SKM-1 (cell line): ENCODE measurements around the gene NELL1.
"Not testable (repeated sequence)": the region's sequence is repeated elsewhere in the genome, so short reads cannot be mapped to it uniquely, and the experiment has no call there.

Source experiments
- DNase-seq: peaks from one replicate; lab custom pipeline; 2025; ENCODE audit not compliant: unreplicated experiment; lab: John Stamatoyannopoulos, UW

NELL1 gene

GRCh38 chr11:21179770-21180169 is 510.4 kb downstream of the NELL1 start:
- no peak for DNase-seq

- no peak for DNase-seq
Observed at GRCh38 chr11:21180182-21180581, 510.8 kb downstream of the NELL1 start.

GRCh38 chr11:21185959-21186358 is 516.6 kb downstream of the NELL1 start:
- DNase-seq = no peak

- DNase-seq = no peak
Observed at GRCh38 chr11:21190181-21190580, 520.8 kb downstream of the NELL1 start.

GRCh38 chr11:21195995-21196394 is 526.6 kb downstream of the NELL1 start:
- no peak for DNase-seq

- DNase-seq = no peak
Observed at GRCh38 chr11:21198498-21198897, 529.1 kb downstream of the NELL1 start.

- no peak for DNase-seq
Observed at GRCh38 chr11:21205205-21205604, 535.8 kb downstream of the NELL1 start.

- DNase-seq = no peak
Observed at GRCh38 chr11:21225860-21226259, 556.5 kb downstream of the NELL1 start.

GRCh38 chr11:21229224-21229623 is 559.8 kb downstream of the NELL1 start:
- no peak for DNase-seq

- DNase-seq = no peak
Observed at GRCh38 chr11:21250196-21250595, 580.8 kb downstream of the NELL1 start.

GRCh38 chr11:21254055-21254454 is 584.7 kb downstream of the NELL1 start:
- no peak for DNase-seq

- DNase-seq = no peak
Observed at GRCh38 chr11:21254790-21255189, 585.4 kb downstream of the NELL1 start.

- no peak for DNase-seq
Observed at GRCh38 chr11:21257461-21257860, 588.1 kb downstream of the NELL1 start.

GRCh38 chr11:21258414-21258813 is 589.0 kb downstream of the NELL1 start:
- DNase-seq = no peak

GRCh38 chr11:21260101-21260500 is 590.7 kb downstream of the NELL1 start:
- DNase-seq = no peak

GRCh38 chr11:21262992-21263391 is 593.6 kb downstream of the NELL1 start:
- DNase-seq = no peak

GRCh38 chr11:21264125-21264524 is 594.7 kb downstream of the NELL1 start:
- no peak for DNase-seq

GRCh38 chr11:21268036-21268435 is 598.6 kb downstream of the NELL1 start:
- no peak for DNase-seq

GRCh38 chr11:21272139-21272538 is 602.8 kb downstream of the NELL1 start:
- not testable (repeated sequence) for DNase-seq

- DNase-seq = no peak
Observed at GRCh38 chr11:21278840-21279239, 609.5 kb downstream of the NELL1 start.

GRCh38 chr11:21285104-21285503 is 615.7 kb downstream of the NELL1 start:
- no peak for DNase-seq

- no peak for DNase-seq
Observed at GRCh38 chr11:21289686-21290085, 620.3 kb downstream of the NELL1 start.

GRCh38 chr11:21295508-21295907 is 626.1 kb downstream of the NELL1 start:
- no peak for DNase-seq

GRCh38 chr11:21301981-21302380 is 632.6 kb downstream of the NELL1 start:
- no peak for DNase-seq
